ENCODE measurements around the gene STAT5A. TPM values are rescaled to one million over a fixed set of nuclear protein-coding genes. Genes with fewer than 3 reads are reported as not detected.

Gene STAT5A
- polyA plus RNA-seq, 1 donor from 2014 or later = 0.28 TPM

- TF ChIP-seq EZH2 (IDR thresholded peaks at IDR 0.05; ENCODE audit: borderline replicate concordance, insufficient read depth, low read length, poor library complexity, severe bottlenecking) (no peak), MXI1 (conservative IDR thresholded peaks at IDR 0.05; ENCODE audit: poor library complexity, severe bottlenecking) (no peak), RAD21 (conservative IDR thresholded peaks at IDR 0.05) (no peak)
These were observed 25.1 kb downstream of the STAT5A start (continued) for GRCh38 chr17:42313389-42313772.

GRCh38 chr17:42313773-42314566, 25.7 kb downstream of the STAT5A start:
- Histone ChIP-seq H3K9me2 (ENCODE audit: insufficient read depth, low read length) (no peaks in the 10 kb centered on the region), H3K79me2 (replicated peaks; ENCODE audit: insufficient read depth, low read length) (no peaks in the 10 kb centered on the region), H3F3A (ENCODE audit: insufficient read depth, low read length, poor library complexity, severe bottlenecking) (no peaks in the 10 kb centered on the region), H3K27me3 (ENCODE audit: insufficient read depth, low read depth, low read length) (no peaks in the 10 kb centered on the region), H3K36me3 (ENCODE audit: insufficient read depth, low read length) (no peaks in the 10 kb centered on the region), H2AFZ (ENCODE audit: low read depth, low read length) (no peak overlapping the region), H3K9me3 (ENCODE audit: low read length) (no peaks in the 10 kb centered on the region), H3K4me2 (ENCODE audit: low read length) (no peak overlapping the region), H3K4me3 (ENCODE audit: low read length) (no peak overlapping the region), H4K20me1 (ENCODE audit: insufficient read depth) (no peaks in the 10 kb centered on the region), H3K9ac (ENCODE audit: low read length) (no peak overlapping the region), H3K27ac (ENCODE audit: low read length) (no peak overlapping the region)
- TF ChIP-seq MXI1 (conservative IDR thresholded peaks at IDR 0.05; ENCODE audit: poor library complexity, severe bottlenecking) = no peak
- no peak for TF ChIP-seq EZH2 (IDR thresholded peaks at IDR 0.05; ENCODE audit: borderline replicate concordance, insufficient read depth, low read length, poor library complexity, severe bottlenecking)
- TF ChIP-seq POLR2AphosphoS5 (IDR thresholded peaks at IDR 0.05) = no peak
- TF ChIP-seq TAF1 (IDR thresholded peaks at IDR 0.05; ENCODE audit: low read depth) = no peak
- TF ChIP-seq RAD21 (conservative IDR thresholded peaks at IDR 0.05) = no peak
- TF ChIP-seq, protein P1, sequence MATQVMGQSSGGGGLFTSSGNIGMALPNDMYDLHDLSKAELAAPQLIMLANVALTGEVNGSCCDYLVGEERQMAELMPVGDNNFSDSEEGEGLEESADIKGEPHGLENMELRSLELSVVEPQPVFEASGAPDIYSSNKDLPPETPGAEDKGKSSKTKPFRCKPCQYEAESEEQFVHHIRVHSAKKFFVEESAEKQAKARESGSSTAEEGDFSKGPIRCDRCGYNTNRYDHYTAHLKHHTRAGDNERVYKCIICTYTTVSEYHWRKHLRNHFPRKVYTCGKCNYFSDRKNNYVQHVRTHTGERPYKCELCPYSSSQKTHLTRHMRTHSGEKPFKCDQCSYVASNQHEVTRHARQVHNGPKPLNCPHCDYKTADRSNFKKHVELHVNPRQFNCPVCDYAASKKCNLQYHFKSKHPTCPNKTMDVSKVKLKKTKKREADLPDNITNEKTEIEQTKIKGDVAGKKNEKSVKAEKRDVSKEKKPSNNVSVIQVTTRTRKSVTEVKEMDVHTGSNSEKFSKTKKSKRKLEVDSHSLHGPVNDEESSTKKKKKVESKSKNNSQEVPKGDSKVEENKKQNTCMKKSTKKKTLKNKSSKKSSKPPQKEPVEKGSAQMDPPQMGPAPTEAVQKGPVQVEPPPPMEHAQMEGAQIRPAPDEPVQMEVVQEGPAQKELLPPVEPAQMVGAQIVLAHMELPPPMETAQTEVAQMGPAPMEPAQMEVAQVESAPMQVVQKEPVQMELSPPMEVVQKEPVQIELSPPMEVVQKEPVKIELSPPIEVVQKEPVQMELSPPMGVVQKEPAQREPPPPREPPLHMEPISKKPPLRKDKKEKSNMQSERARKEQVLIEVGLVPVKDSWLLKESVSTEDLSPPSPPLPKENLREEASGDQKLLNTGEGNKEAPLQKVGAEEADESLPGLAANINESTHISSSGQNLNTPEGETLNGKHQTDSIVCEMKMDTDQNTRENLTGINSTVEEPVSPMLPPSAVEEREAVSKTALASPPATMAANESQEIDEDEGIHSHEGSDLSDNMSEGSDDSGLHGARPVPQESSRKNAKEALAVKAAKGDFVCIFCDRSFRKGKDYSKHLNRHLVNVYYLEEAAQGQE (IDR thresholded peaks at IDR 0.05; ENCODE audit: borderline replicate concordance) = no peak
- TF ChIP-seq, protein P2, sequence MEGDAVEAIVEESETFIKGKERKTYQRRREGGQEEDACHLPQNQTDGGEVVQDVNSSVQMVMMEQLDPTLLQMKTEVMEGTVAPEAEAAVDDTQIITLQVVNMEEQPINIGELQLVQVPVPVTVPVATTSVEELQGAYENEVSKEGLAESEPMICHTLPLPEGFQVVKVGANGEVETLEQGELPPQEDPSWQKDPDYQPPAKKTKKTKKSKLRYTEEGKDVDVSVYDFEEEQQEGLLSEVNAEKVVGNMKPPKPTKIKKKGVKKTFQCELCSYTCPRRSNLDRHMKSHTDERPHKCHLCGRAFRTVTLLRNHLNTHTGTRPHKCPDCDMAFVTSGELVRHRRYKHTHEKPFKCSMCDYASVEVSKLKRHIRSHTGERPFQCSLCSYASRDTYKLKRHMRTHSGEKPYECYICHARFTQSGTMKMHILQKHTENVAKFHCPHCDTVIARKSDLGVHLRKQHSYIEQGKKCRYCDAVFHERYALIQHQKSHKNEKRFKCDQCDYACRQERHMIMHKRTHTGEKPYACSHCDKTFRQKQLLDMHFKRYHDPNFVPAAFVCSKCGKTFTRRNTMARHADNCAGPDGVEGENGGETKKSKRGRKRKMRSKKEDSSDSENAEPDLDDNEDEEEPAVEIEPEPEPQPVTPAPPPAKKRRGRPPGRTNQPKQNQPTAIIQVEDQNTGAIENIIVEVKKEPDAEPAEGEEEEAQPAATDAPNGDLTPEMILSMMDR (IDR thresholded peaks at IDR 0.05; ENCODE audit: poor library complexity, severe bottlenecking) = no peak
- TF ChIP-seq EP300 (conservative IDR thresholded peaks at IDR 0.05; ENCODE audit: poor library complexity, severe bottlenecking) = no peak

DNA sequence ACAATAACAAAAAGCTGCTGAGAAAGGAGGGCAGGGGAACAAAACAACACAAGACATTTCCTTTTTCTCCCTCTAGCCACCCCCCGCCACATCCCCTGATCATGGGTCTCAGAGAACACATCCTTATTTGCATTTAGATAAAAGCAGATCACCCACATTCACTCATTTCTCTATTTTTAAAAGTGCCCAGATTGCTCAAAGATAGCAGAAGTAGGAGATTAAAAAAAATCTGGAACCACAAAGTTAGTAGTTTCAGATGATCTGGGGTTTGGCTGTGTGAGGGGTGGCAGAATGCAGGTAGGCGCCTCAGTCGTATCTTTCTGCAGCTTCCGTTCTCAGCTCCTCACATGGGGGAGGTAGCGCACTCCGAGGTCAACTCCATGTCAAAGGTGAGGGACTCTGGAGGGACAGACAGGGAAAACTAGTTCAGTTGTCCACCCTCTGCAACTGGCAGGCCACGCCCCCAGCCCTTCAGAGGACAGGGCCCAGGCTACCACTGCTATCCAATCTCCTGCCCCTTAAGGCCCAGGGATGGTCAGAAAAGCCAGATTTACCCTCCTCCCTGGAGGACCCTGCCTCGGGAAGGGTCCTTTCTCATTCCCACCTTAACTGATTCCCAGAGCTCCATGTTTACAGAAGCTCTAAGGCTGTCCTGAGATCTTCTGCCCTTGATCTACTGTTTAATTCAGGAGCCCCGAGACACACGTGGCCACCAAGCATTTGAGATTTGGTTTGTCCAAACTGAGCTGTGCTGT, 27.3 kb downstream of the STAT5A start:
- no peaks in the 10 kb centered on the region for H3F3A ChIP-seq (ENCODE audit: insufficient read depth, low read length, poor library complexity, severe bottlenecking)
- H4K20me1 ChIP-seq (ENCODE audit: insufficient read depth) = no peaks in the 10 kb centered on the region
- no peak overlapping the region for H3K4me2 ChIP-seq (ENCODE audit: low read length)
- no peaks in the 10 kb centered on the region for H3K79me2 ChIP-seq (replicated peaks; ENCODE audit: insufficient read depth, low read length)
- TF ChIP-seq, protein P1 (IDR thresholded peaks at IDR 0.05; ENCODE audit: borderline replicate concordance) = no peak
- TF ChIP-seq RAD21 (conservative IDR thresholded peaks at IDR 0.05) = no peak
- no peak for TF ChIP-seq POLR2AphosphoS5 (IDR thresholded peaks at IDR 0.05)
- no peak for TF ChIP-seq TAF1 (IDR thresholded peaks at IDR 0.05; ENCODE audit: low read depth)
- TF ChIP-seq MXI1 (conservative IDR thresholded peaks at IDR 0.05; ENCODE audit: poor library complexity, severe bottlenecking) = no peak
- TF ChIP-seq EP300 (conservative IDR thresholded peaks at IDR 0.05; ENCODE audit: poor library complexity, severe bottlenecking) = no peak
- TF ChIP-seq, protein P2 (IDR thresholded peaks at IDR 0.05; ENCODE audit: poor library complexity, severe bottlenecking) = no peak
- no peak for TF ChIP-seq SMC3 (conservative IDR thresholded peaks at IDR 0.05; ENCODE audit: poor library complexity)
- TF ChIP-seq EZH2 (IDR thresholded peaks at IDR 0.05; ENCODE audit: borderline replicate concordance, insufficient read depth, low read length, poor library complexity, severe bottlenecking) = no peak
- no peaks in the 10 kb centered on the region for H3K36me3 ChIP-seq (ENCODE audit: insufficient read depth, low read length)
- H3K9me2 ChIP-seq (ENCODE audit: insufficient read depth, low read length) = no peaks in the 10 kb centered on the region
- H3K27ac ChIP-seq (ENCODE audit: low read length) = no peak overlapping the region
- H2AFZ ChIP-seq (ENCODE audit: low read depth, low read length) = no peak overlapping the region
- H3K9ac ChIP-seq (ENCODE audit: low read length) = no peak overlapping the region
- H3K27me3 ChIP-seq (ENCODE audit: insufficient read depth, low read depth, low read length) = no peaks in the 10 kb centered on the region
- H3K9me3 ChIP-seq (ENCODE audit: low read length) = no peaks in the 10 kb centered on the region
- H3K4me3 ChIP-seq (ENCODE audit: low read length) = no peak overlapping the region
